MM.1S (cell line): Measurements from ENCODE around the gene ETHE1.

Experiments used
- CTCF ChIP-seq: fragments of 300-600 bp; sonication (generic); IDR thresholded peaks from 2 replicates; pipeline ENCODE4 v1.5.1; 2016; ENCODE audit warnings: antibody characterized with exemption, low read length, mixed read lengths
- EZH2 ChIP-seq: fragments of 300-600 bp; sonication (generic); optimal IDR thresholded peaks from 2 replicates; pipeline ENCODE3; 2017; ENCODE audit warnings: low read depth, mild to moderate bottlenecking, antibody characterized with exemption, low read length, mixed read lengths

- TF ChIP-seq CTCF, result no peak
- no peak for TF ChIP-seq EZH2
Observed at GRCh38 chr19:43502419-43502976, 24.5 kb downstream of the ETHE1 start.
